ENCODE measurements around the gene GBGT1. TPM values are rescaled to one million over a fixed set of nuclear protein-coding genes. Genes with fewer than 3 reads are reported as not detected.

The GBGT1 gene
- total and polyA plus RNA-seq, 9 of the 15 experiments (the other 6 are each of a cell fraction or from before 2014, with no cell fraction given) = 0.55 to 25.8 (median 13.7) TPM

DNA sequence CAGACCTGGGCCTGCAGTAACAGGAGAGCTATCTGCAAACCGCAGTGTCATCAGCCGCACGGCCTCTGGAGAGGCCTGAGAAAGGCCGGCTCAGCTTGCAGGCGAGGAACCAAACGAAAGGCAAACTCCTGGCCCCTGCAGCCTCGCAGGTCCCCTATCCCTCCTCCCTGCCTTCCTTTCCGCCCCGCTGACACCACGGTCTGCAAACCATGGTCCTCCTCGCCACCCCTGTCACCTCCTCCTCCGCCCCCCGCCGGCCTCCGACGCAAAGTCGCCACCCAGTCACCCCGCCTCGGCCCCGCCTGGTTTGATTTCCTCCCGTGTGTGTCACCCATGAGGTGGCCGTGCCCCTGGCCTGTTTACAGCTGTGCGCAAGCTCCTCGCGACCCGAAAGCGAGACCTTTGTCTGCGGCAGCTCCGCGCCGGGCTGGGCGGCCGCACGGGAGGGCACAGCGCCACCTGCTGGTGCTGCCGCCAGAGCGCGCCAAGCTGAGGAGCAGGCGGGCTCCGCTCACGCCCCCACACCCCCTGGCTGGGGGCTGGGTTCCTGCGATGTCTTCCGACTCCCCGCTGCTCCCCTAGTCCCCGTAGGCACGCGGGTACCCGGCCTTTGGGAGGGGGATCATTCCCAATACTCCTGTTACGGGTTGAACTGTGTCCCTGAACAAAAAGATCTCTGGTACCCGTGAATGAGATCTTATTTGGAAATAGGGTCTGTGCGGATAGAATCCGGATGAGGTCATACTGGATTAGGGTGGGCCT, 19.4 kb downstream of the GBGT1 start (continued):
- TF ChIP-seq CEBPG (CRISPR knock-in tag; IDR thresholded peaks at IDR 0.05) (peak; percentile 22; the same call in 1 of the 2 replicates), CEBPG (tag; conservative IDR thresholded peaks at IDR 0.05 in 1 of 2, IDR thresholded peaks at IDR 0.05 in 1 of 2) (0 out of 4 replicates have a peak, but pooled peaks of 1 of the 2 experiments have one; percentile 9), RFX5 (IDR thresholded peaks at IDR 0.05; ENCODE audit: low read depth, low read length) (no peak), CBX5 (IDR thresholded peaks at IDR 0.05; ENCODE audit: borderline replicate concordance, low read depth) (0 out of 2 replicates have a peak, but pooled peaks have one; percentile 15), HLTF (IDR thresholded peaks at IDR 0.05) (peak; percentile 66; the same call in 1 of the 2 replicates), ILF3 (IDR thresholded peaks at IDR 0.05; ENCODE audit: borderline replicate concordance) (no peak), CSDE1 (IDR thresholded peaks at IDR 0.05) (no peak), ELF1 (tag; IDR thresholded peaks at IDR 0.05) (no peak), SMARCA5 (IDR thresholded peaks at IDR 0.05) (peak; percentile 81; the same call in 1 of the 2 replicates), POU5F1 (IDR thresholded peaks at IDR 0.05; ENCODE audit: borderline replicate concordance, low read depth, low read length, partially characterized antibody) (no peak), MIER1 (IDR thresholded peaks at IDR 0.05; ENCODE audit: low read depth) (peak; percentile 51; the same call in 1 of the 2 replicates), MYNN (IDR thresholded peaks at IDR 0.05) (peak; percentile 48; the same call in 1 of the 2 replicates), MYNN (CRISPR knock-in tag; IDR thresholded peaks at IDR 0.05) (no peak), ZNF274 (IDR thresholded peaks at IDR 0.05; ENCODE audit: borderline replicate concordance, low read depth, low read length) (no peak), SRSF7 (optimal IDR thresholded peaks at IDR 0.05; ENCODE audit: low read depth, low read length) (no peak), PML (IDR thresholded peaks at IDR 0.05; ENCODE audit: low read length) (0 out of 2 replicates have a peak, but pooled peaks have one; percentile 22), SMAD4 (CRISPR knock-in tag; conservative IDR thresholded peaks at IDR 0.05) (peak; percentile 87), EP400 (IDR thresholded peaks at IDR 0.05) (peak; percentile 81), CXXC5 (CRISPR knock-in tag; IDR thresholded peaks at IDR 0.05) (peak; percentile 81), ERF (CRISPR knock-in tag; IDR thresholded peaks at IDR 0.05) (peak; percentile 73; the same call in 1 of the 2 replicates)
- TF ChIP-seq, protein P1, sequence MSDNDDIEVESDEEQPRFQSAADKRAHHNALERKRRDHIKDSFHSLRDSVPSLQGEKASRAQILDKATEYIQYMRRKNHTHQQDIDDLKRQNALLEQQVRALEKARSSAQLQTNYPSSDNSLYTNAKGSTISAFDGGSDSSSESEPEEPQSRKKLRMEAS (CRISPR knock-in tag; IDR thresholded peaks at IDR 0.05) = peak; percentile 87
- TF ChIP-seq, protein P2, sequence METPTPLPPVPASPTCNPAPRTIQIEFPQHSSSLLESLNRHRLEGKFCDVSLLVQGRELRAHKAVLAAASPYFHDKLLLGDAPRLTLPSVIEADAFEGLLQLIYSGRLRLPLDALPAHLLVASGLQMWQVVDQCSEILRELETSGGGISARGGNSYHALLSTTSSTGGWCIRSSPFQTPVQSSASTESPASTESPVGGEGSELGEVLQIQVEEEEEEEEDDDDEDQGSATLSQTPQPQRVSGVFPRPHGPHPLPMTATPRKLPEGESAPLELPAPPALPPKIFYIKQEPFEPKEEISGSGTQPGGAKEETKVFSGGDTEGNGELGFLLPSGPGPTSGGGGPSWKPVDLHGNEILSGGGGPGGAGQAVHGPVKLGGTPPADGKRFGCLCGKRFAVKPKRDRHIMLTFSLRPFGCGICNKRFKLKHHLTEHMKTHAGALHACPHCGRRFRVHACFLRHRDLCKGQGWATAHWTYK (CRISPR knock-in tag; IDR thresholded peaks at IDR 0.05) = peak; percentile 72
- TF ChIP-seq, protein P3, sequence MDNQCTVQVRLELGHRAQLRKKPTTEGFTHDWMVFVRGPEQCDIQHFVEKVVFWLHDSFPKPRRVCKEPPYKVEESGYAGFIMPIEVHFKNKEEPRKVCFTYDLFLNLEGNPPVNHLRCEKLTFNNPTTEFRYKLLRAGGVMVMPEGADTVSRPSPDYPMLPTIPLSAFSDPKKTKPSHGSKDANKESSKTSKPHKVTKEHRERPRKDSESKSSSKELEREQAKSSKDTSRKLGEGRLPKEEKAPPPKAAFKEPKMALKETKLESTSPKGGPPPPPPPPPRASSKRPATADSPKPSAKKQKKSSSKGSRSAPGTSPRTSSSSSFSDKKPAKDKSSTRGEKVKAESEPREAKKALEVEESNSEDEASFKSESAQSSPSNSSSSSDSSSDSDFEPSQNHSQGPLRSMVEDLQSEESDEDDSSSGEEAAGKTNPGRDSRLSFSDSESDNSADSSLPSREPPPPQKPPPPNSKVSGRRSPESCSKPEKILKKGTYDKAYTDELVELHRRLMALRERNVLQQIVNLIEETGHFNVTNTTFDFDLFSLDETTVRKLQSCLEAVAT (IDR thresholded peaks at IDR 0.05) = peak; percentile 46 to 52; a peak in 3 of 4 replicates
- TF ChIP-seq, protein P4, sequence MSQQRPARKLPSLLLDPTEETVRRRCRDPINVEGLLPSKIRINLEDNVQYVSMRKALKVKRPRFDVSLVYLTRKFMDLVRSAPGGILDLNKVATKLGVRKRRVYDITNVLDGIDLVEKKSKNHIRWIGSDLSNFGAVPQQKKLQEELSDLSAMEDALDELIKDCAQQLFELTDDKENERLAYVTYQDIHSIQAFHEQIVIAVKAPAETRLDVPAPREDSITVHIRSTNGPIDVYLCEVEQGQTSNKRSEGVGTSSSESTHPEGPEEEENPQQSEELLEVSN (IDR thresholded peaks at IDR 0.05; ENCODE audit: borderline replicate concordance in 1 of 2, extremely low read depth in 1 of 2, insufficient read depth in 1 of 2, insufficient read length in 1 of 2, low read depth in 1 of 2, low read length in 1 of 2, poor library complexity in 1 of 2, severe bottlenecking in 1 of 2) = peak in 1 of 2 experiments; percentile 77

All from K562 (cell line).